HG03039 (cell line): ENCODE measurements around the gene ARMC12.

Experiments
- ATAC-seq: cut with Tn5 transposase; IDR thresholded peaks from one replicate; pipeline ENCODE4 v1.9.1; 2021; ENCODE audit warnings: mild to moderate bottlenecking, moderate library complexity; ENCODE audit not compliant: unreplicated experiment

ARMC12 gene

DNA sequence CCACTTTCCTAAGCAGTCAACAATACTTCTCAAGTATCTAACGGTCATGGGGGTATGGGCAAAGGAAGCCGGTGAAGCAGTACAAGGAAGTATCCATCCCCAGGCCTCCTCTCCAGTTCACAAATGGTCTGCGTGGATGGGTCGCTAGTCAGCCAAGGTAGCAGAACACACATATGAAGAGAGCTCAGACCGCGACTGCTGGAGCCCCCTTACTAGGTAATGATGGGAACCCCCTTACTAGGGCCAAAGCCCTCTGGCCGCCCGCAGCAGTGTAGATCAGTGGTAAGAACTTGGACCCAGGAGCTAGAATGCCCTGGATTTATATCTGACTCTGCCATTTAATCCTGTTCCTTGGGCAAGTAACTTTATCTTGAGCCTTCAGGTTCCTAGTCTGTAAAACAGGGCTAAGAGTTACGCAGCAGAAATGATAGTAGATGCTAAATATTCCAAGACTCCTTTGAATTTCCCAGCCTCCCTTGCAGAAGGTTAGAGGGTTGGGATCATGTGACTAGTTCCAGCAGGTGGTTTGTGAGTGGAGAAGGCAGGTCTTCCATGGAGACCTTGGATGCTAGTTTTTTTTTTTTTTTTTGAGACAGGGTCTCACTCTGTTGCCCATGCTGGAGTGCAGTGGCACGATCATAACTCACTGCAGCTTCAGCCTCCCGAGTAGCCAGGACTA is 37.4 kb downstream of the ARMC12 start:
- ATAC-seq = no peak

GRCh38 chr6:35775031-35775430 is 38.2 kb downstream of the ARMC12 start:
- ATAC-seq = no peak

- no peak for ATAC-seq
Measured at GRCh38 chr6:35776364-35777215, 39.8 kb downstream of the ARMC12 start, which contains the start of gene CLPSL2. Gene CLPSL2, plus strand, starts transcription at chr6:35776598. Its CDS starts 21 bp downstream, at chr6:35776619.

- ATAC-seq = no peak
Measured at GRCh38 chr6:35777356-35778102, 40.7 kb downstream of the ARMC12 start.

GRCh38 chr6:35778437-35778836 is 41.6 kb downstream of the ARMC12 start:
- ATAC-seq = no peak

- ATAC-seq = no peak
Measured at GRCh38 chr6:35780719-35781118, 43.9 kb downstream of the ARMC12 start, which contains the start of gene CLPSL1. Gene CLPSL1, plus strand, starts transcription at chr6:35781019. Its CDS starts 92 bp downstream, at chr6:35781111.

GRCh38 chr6:35781290-35781689 is 44.5 kb downstream of the ARMC12 start:
- ATAC-seq = no peak

GRCh38 chr6:35782424-35782823 is 45.6 kb downstream of the ARMC12 start:
- ATAC-seq = no peak

GRCh38 chr6:35784200-35784599 is 47.4 kb downstream of the ARMC12 start:
- no peak for ATAC-seq

- no peak for ATAC-seq
Measured at GRCh38 chr6:35786272-35786671, 49.4 kb downstream of the ARMC12 start.

- no peak for ATAC-seq
Measured at GRCh38 chr6:35786810-35787209, 50.0 kb downstream of the ARMC12 start.

DNA sequence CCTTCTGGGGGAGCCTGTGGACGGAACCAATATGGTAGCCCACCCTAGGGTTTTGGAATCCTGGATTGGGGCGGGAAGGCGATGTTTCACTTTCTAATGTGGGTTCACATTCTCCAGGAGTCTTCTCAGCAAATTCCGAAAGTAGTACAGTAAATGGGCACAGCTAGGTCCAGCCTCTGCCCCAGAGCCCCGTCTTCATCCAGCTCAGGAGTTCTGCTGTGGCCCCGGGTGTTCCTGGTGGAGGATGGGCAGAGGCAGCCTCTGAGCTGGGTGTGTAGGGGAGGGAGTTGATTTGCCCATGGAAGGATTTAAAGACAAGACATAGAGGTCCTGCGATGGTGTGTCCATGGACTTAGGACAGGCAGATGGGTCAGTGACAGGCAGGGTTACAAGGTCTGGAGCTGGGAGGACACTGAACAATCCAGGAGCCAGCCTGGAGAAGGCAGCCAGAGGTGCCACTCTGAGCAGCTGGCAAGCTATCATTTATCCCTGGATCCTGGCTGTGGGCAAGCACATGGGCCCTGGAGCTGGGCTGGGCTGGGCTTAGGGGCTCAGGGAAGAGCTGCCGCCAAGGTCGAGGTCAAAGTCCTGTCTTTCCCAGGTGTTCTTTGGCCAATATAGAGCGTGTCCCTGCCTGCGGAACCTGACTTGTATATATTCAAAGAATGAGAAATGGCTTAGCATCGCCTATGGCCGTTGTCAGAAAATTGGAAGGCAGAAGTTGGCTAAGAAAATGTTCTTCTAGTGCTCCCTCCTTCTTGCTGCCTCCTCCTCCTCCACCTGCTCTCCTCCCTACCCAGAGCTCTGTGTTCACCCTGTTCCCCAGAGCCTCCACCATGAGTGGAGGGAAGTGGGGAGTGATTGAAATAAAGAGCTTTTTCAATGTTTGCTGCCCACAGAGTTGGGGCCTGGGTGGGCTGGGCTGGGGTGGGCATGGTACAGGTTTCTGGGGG is 50.7 kb downstream of the ARMC12 start:
- ATAC-seq = no peak

- ATAC-seq = no peak
Measured at GRCh38 chr6:35788423-35788982, 51.7 kb downstream of the ARMC12 start.

DNA sequence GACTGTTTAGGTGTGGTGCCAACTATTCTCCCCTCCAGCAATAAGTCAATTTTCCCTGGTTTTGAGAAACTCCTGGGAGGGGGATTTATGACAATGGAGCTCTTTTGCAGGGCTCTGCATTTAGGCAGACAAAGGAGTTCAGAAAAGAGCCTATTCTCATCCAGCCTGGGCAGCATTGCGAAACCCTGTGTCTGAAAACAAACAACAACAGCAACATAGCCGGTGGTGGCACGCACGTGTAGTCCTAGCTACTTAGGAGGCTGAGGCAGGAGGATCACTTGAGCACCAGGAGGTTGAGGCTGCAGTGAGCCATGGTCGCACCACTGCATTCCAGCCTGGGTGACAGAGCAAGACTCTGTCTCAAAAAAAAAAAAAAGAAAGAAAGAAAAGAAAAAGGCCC is 53.9 kb downstream of the ARMC12 start:
- no peak for ATAC-seq

- no peak for ATAC-seq
Measured at GRCh38 chr6:35794536-35795452, 58.0 kb downstream of the ARMC12 start.

DNA sequence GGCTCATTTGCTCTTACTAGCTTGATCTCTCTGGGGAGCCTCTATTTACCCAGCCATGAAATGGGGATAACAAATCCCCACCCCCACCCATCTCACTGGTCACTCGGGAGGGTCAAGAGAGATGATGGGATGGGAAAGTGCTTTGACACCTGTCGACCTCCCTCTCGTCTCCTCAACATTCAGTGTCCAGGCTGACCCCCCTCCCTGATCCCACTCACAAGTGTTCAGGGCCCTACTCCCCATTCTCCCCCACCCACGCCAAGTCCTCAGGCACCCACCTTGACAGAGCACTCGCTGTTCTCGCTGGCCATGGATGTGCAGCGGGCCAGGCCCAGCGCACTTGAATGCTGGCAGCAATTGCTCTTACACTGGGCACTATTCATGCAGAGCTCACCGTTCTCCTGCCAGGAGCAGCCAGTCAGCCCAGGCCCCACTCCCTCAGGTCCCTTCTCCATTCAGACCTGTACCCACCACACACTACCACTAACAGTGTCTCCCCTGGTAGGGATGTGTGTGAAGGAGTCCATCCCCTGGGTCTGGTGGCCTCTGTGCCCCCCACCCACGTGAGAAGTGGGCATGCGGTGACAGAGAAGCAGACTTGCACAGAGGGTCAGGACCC is 58.7 kb downstream of the ARMC12 start:
- ATAC-seq = no peak

GRCh38 chr6:35796236-35796635 is 59.4 kb downstream of the ARMC12 start:
- ATAC-seq = no peak

GRCh38 chr6:35797837-35798526 is 61.1 kb downstream of the ARMC12 start:
- ATAC-seq = no peak
